Measurements from ENCODE around the gene XAF1.
"Not testable (repeated sequence)": the region's sequence is repeated elsewhere in the genome, so short reads cannot be mapped to it uniquely, and the experiment has no call there.

The XAF1 gene

GRCh38 chr17:6815775-6816174, 59.9 kb downstream of the XAF1 start:
- Histone ChIP-seq H3K27ac (ENCODE audit: low read length) (no peak overlapping the region), H3K4me1 (ENCODE audit: control insufficient read depth, low read depth, low read length) (no peaks in the 10 kb centered on the region), H3K4me3 (ENCODE audit: low read length) (no peak overlapping the region), H3K9me3 (ENCODE audit: control insufficient read depth, low read depth, low read length) (no peaks in the 10 kb centered on the region), H3K9ac (ENCODE audit: low read length) (no peak overlapping the region), H3K27me3 (ENCODE audit: control insufficient read depth, insufficient read depth, low read length) (no peaks in the 10 kb centered on the region), H3K36me3 (ENCODE audit: control insufficient read depth, low read depth, low read length) (no peaks in the 10 kb centered on the region)

GRCh38 chr17:6816368-6816767, 60.5 kb downstream of the XAF1 start:
- H3K4me1 ChIP-seq (ENCODE audit: control insufficient read depth, low read depth, low read length); H3K27ac ChIP-seq (ENCODE audit: low read length); H3K9ac ChIP-seq (ENCODE audit: low read length); H3K27me3 ChIP-seq (ENCODE audit: control insufficient read depth, insufficient read depth, low read length); H3K4me3 ChIP-seq (ENCODE audit: low read length); H3K9me3 ChIP-seq (ENCODE audit: control insufficient read depth, low read depth, low read length); H3K36me3 ChIP-seq (ENCODE audit: control insufficient read depth, low read depth, low read length): not testable (repeated sequence)

GRCh38 chr17:6818938-6819337, 63.1 kb downstream of the XAF1 start:
- H3K4me3 ChIP-seq (ENCODE audit: low read length): no peak overlapping the region
- H3K4me1 ChIP-seq (ENCODE audit: control insufficient read depth, low read depth, low read length): no peaks in the 10 kb centered on the region
- H3K36me3 ChIP-seq (ENCODE audit: control insufficient read depth, low read depth, low read length): no peaks in the 10 kb centered on the region
- H3K9me3 ChIP-seq (ENCODE audit: control insufficient read depth, low read depth, low read length): no peaks in the 10 kb centered on the region
- no peak overlapping the region for H3K9ac ChIP-seq (ENCODE audit: low read length)
- no peak overlapping the region for H3K27ac ChIP-seq (ENCODE audit: low read length)
- H3K27me3 ChIP-seq (ENCODE audit: control insufficient read depth, insufficient read depth, low read length): no peaks in the 10 kb centered on the region

GRCh38 chr17:6823011-6823442, 67.2 kb downstream of the XAF1 start:
- H3K9ac ChIP-seq (ENCODE audit: low read length): no peak overlapping the region
- H3K27me3 ChIP-seq (ENCODE audit: control insufficient read depth, insufficient read depth, low read length): no peaks in the 10 kb centered on the region
- H3K36me3 ChIP-seq (ENCODE audit: control insufficient read depth, low read depth, low read length): no peaks in the 10 kb centered on the region
- no peak overlapping the region for H3K27ac ChIP-seq (ENCODE audit: low read length)
- H3K9me3 ChIP-seq (ENCODE audit: control insufficient read depth, low read depth, low read length): no peaks in the 10 kb centered on the region
- no peak overlapping the region for H3K4me3 ChIP-seq (ENCODE audit: low read length)
- H3K4me1 ChIP-seq (ENCODE audit: control insufficient read depth, low read depth, low read length): no peaks in the 10 kb centered on the region

Measured in iPS-18a (cell line).